Spinal cord (tissue), 10 donors: Measurements from ENCODE around the gene SEMA6A. TPM values are rescaled to one million over a fixed set of nuclear protein-coding genes. Genes with fewer than 3 reads are reported as not detected.

Experiments used
- DNase-seq, 6 donors: peaks; one replicate each; pipeline versions ENCODE4 v3.0.0 to v3.0.0-alpha.2; 2013 to 2015; ENCODE audit warnings: low spot score in 6 of 6, low read depth in 4 of 6
- H3K27ac ChIP-seq: one replicate; pipeline ENCODE4 v1.5.1; 2013; ENCODE audit warnings: low read depth, low read length, control low read depth
- H3K27me3 ChIP-seq: one replicate; pipeline ENCODE4 v1.6.1; 2013; ENCODE audit warnings: low read length; ENCODE audit not compliant: control insufficient read depth, insufficient read depth
- H3K36me3 ChIP-seq: one replicate; pipeline ENCODE4 v1.6.1; 2013; ENCODE audit warnings: low read length; ENCODE audit not compliant: control insufficient read depth, insufficient read depth
- H3K4me1 ChIP-seq: one replicate; pipeline ENCODE4 v1.6.1; 2013; ENCODE audit warnings: low read length; ENCODE audit not compliant: control insufficient read depth, insufficient read depth
- H3K4me3 ChIP-seq: one replicate; pipeline ENCODE4 v1.5.1; 2013; ENCODE audit warnings: low read depth, low read length, control low read depth
- H3K9me3 ChIP-seq: one replicate; pipeline ENCODE4 v1.6.1; 2013; ENCODE audit warnings: low read length; ENCODE audit not compliant: control insufficient read depth, insufficient read depth
- WGBS: methylation state at CpG from one replicate; pipeline ENCODE4 v1.1.5; 2013; ENCODE audit warnings: missing lambda C conversion rate; ENCODE audit not compliant: insufficient coverage; 5-methylcytosine and 5-hydroxymethylcytosine counted together
- long read RNA-seq, 4 donors: transcript quantifications; one replicate each; lab custom pipeline, GENCODE V29; 2026
- polyA plus RNA-seq, 2 donors: library from polyadenylated mRNA; unstranded; fragments of 120-200 nt; gene quantifications; one replicate each; pipeline ENCODE4 v1.2.1, GENCODE V29; 2013; ENCODE audit not compliant: insufficient read length in 2 of 2
- total RNA-seq, 2 donors: library from RNA; depleted of rRNA in 1 of 2; stranded (reverse); fragments of 120-200 nt in 1 of 2; fragments of >200 nt in 1 of 2; gene quantifications; one replicate each; pipeline versions ENCODE4 v1.2.3 to v1.2.4, GENCODE V29; 2013 to 2014
- donor health status: healthy.

Gene SEMA6A, protein sequence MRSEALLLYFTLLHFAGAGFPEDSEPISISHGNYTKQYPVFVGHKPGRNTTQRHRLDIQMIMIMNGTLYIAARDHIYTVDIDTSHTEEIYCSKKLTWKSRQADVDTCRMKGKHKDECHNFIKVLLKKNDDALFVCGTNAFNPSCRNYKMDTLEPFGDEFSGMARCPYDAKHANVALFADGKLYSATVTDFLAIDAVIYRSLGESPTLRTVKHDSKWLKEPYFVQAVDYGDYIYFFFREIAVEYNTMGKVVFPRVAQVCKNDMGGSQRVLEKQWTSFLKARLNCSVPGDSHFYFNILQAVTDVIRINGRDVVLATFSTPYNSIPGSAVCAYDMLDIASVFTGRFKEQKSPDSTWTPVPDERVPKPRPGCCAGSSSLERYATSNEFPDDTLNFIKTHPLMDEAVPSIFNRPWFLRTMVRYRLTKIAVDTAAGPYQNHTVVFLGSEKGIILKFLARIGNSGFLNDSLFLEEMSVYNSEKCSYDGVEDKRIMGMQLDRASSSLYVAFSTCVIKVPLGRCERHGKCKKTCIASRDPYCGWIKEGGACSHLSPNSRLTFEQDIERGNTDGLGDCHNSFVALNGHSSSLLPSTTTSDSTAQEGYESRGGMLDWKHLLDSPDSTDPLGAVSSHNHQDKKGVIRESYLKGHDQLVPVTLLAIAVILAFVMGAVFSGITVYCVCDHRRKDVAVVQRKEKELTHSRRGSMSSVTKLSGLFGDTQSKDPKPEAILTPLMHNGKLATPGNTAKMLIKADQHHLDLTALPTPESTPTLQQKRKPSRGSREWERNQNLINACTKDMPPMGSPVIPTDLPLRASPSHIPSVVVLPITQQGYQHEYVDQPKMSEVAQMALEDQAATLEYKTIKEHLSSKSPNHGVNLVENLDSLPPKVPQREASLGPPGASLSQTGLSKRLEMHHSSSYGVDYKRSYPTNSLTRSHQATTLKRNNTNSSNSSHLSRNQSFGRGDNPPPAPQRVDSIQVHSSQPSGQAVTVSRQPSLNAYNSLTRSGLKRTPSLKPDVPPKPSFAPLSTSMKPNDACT
- 10 to 100 TPM; 52.8 to 76.5 TPM for total RNA-seq
- 100 to 1,000 TPM; 120 to 135 TPM for polyA plus RNA-seq
- long read RNA-seq, donor 1, full-length matches to known transcripts, result 14 of 34 reads
- long read RNA-seq, donor 1, partial matches to known transcripts, result 20 of 34 reads
- long read RNA-seq, donor 1, other reads (novel, unspliced or antisense), result 0 of 34 reads
- long read RNA-seq, donor 2, full-length matches to known transcripts, result 3 of 3 reads
- long read RNA-seq, donor 2, partial matches to known transcripts, result 0 of 3 reads
- long read RNA-seq, donor 2, other reads (novel, unspliced or antisense), result 0 of 3 reads
- long read RNA-seq, donor 3, full-length matches to known transcripts, result 4 of 4 reads
- long read RNA-seq, donor 3, partial matches to known transcripts, result 0 of 4 reads
- long read RNA-seq, donor 3, other reads (novel, unspliced or antisense), result 0 of 4 reads
- long read RNA-seq, donor 4, partial matches to known transcripts, result 5 of 7 reads
- long read RNA-seq, donor 4, other reads (novel, unspliced or antisense), result 0 of 7 reads

DNA sequence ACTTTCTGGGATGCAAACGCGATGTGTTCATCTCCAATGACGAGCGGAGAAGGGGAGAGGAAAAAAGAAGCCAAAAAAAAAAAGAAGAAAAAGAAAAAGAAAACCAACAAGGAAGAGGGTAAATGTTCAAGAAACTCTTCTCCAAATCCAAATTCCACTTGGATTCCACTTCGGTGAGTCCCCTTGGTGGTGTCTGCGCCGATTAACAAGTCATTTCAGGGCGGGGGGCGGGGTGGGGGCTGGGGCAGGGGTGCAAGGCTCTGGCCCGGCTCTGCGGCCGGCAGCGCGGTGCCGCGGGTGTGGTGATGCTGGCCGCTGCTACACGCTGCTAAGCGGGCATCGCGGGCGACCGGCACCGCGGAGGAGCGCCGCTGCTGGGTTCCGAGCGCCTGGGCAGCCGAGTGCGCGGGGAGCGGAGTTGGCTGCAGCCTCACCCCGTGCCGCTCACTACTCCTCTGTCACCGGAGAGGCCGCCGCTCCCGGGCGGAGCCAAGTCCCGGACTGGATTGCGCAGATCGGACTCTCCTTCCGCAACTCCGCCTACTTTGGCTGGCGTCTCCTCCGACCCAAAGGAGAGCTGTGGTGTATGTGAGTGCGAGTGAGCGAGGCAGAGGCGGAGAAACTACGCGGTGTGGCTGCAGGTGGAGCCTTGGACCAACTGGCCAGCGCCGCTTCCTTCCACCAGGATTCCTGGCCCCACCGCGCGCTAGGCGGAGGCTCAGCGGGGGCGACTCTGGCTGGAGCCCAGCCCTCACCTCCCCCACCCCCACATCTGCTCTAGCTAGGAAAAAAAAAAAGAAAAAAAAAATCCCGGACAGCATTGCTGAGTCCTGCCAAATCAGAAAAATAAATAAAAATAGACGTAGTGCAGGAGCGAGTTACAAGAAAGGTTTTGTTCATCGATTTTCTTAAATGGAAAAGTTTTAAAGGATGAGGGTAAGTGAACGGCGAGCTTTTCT, at the start of gene SEMA6A:
Gene SEMA6A (minus strand): TSS at position 457 of the 959 bp plus-strand sequence. CDS start 69,879 bp downstream, outside the sequence.
- under 1% methylated on average over 54 of the region's 66 CpGs for WGBS
- H3K9me3 ChIP-seq, result no peaks in the 10 kb centered on the region

DNA sequence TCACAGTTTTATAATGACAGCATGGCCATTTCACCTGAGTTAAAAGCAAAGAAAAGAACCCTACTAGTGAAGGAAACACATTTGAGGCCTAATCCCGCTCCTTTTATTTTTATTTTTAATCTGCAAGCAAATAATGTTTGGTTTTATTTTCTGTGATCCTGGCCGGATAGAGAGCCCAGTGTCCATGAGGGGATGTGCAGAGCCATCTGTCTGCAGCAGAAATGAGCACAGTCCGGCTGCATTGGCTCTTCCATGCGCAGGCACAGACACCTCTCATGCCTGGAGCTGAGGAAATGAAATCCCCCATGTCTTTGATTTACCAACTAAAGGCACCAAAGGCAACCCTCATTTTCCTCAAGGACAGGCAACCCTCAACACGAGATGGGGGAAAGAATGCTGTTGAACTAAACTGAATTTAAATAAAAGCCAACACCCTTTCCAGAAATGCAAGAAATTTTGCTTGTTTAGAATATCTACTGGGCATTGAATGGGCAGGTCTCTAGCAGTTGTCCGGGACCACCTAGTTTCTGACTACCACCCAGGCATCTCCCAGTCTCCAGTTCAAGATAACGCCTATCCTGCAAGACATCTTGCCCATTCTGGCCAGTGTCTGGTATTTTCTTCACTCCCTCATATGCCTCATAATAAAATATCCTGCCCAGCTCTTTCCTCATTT, 47.9 kb upstream of the SEMA6A start:
- Histone ChIP-seq H3K9me3 (no peaks in the 10 kb centered on the region), H3K27ac (no peak overlapping the region), H3K4me3 (no peak overlapping the region), H3K27me3 (no peaks in the 10 kb centered on the region), H3K36me3 (no peaks in the 10 kb centered on the region), H3K4me1 (peaks cover 4% of the 10 kb centered on the region)
- DNase-seq, result peak in 2 of 6 donors; percentile 12 to 44
- 74% methylated on average over 5 of the region's 7 CpGs for WGBS

More for the DNA sequence above, at the start of gene SEMA6A:
- Histone ChIP-seq H3K27ac (peak within 1 kb of the TSS; percentile 88), H3K4me3 (peak within 1 kb of the TSS; percentile 93), H3K4me1 (peaks cover 7% of the 10 kb centered on the region), H3K27me3 (no peaks in the 10 kb centered on the region), H3K36me3 (no peaks in the 10 kb centered on the region)
- DNase-seq, result peak; percentile 87 to 98 (median 93)

DNA sequence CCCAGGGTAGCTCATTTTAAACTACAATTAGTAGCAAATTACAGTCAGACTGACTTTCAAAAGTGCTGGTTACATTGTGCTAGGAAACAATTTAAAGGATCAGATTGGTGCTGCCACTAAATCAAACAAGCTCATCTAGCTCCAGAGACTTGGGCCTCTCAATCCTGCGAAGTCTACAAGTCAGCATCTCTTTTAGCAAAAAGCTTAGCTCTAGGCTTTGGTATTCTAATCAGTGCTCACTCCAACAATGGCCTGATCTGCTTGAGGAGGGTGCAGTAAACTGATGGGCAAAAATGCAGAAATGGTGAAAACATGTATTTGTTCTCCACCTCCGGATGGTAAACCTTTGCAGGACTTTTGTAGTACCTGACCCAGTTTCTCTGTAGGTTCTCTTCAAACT, 47.0 kb upstream of the SEMA6A start:
- DNase-seq, result no peak
- H3K27ac ChIP-seq, result no peak overlapping the region
- WGBS, result 53% methylated on average over 2 of the region's 2 CpGs
- peaks cover 4% of the 10 kb centered on the region for H3K4me1 ChIP-seq
- no peaks in the 10 kb centered on the region for H3K36me3 ChIP-seq
- H3K9me3 ChIP-seq, result no peaks in the 10 kb centered on the region
- H3K27me3 ChIP-seq, result no peaks in the 10 kb centered on the region
- H3K4me3 ChIP-seq, result no peak overlapping the region

DNA sequence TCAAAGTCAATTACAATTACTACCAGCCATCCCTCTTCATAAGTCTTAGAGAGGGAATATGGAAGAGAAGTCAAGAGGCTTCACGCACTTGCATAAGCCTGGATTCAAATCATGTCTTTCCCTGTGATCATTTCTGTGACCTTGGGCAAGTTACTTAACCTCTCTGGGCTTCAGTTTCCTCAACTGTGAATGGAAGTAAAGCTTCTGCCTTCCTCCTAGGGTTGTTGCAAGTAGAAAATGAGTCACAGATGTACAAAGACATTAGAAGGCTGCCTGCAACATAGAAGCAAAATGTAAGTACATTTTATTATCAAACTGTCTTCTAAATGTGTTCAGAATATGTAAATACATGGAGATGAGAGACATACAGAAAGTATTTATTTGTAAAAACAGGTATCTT, 42.3 kb upstream of the SEMA6A start:
- WGBS, result no CpG with 5 or more reads among the region's 1 CpG
- peak in 1 of 6 donors; percentile 30 for DNase-seq
- Histone ChIP-seq H3K27me3 (no peaks in the 10 kb centered on the region), H3K27ac (no peak overlapping the region), H3K36me3 (no peaks in the 10 kb centered on the region), H3K4me3 (no peak overlapping the region), H3K4me1 (peaks cover 10% of the 10 kb centered on the region), H3K9me3 (no peaks in the 10 kb centered on the region)

DNA sequence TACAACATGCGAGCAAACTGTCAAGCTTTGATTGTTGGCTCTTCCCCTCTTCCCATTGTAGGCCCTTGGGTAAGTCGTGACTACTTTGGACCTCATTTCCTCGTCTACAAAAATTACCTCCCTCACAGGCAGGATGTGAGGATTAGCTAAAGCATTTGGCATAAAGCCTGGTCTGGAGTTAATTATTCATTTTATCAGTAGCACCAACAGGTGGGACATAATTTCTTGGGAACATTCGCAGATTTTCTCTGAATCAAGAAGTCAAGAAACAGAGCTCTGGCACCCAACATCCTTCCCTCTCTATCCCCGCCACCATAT, 39.9 kb upstream of the SEMA6A start:
- no CpG with 5 or more reads among the region's 5 CpGs for WGBS
- Histone ChIP-seq H3K27ac (no peak overlapping the region), H3K4me3 (no peak overlapping the region), H3K36me3 (no peaks in the 10 kb centered on the region), H3K9me3 (no peaks in the 10 kb centered on the region), H3K27me3 (no peaks in the 10 kb centered on the region), H3K4me1 (peaks cover 10% of the 10 kb centered on the region)
- DNase-seq, result no peak

DNA sequence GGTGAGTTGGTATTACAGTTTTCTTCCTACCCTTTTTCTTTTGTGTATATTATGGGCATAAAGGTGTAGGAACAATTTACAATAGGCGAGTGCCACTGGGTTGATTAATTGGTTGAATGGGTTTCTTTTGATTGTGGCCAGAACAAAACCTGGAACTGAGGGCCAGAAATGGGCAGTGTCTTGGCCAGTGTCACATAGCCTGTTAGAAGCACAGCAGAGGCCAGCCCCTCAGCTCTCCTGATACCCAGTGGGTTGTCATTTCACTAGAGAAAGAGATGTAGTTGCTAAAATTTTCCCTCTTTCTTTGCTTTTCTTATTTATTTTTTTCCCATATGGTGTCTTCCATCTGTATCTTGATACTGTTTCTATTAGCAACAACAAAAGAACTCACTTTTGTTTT, 38.8 kb upstream of the SEMA6A start:
- Histone ChIP-seq H3K4me1 (peaks cover 10% of the 10 kb centered on the region), H3K36me3 (no peaks in the 10 kb centered on the region), H3K27ac (no peak overlapping the region), H3K9me3 (no peaks in the 10 kb centered on the region), H3K4me3 (no peak overlapping the region), H3K27me3 (no peaks in the 10 kb centered on the region)
- 50% methylated on average over 1 of the region's 1 CpG for WGBS
- peak in 1 of 6 donors; percentile 38 for DNase-seq

DNA sequence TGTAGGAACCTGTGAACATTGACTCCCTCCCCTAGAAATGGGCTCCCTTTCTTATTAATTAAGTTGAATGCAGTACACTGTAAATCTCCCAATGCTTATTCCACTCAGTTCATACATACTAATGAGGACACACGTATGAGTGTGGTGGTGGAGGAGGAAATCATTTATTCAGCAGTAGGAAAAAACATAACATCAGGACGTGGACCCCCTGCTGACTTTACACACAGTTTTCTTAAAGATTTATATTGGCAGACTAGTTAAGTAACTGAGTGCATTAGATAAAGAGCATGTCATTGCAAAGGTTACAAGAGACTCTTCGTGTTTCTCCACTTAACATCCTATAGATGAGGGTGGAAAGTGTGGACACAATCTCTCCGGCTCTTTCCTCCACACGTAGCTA, 37.8 kb upstream of the SEMA6A start:
- Histone ChIP-seq H3K36me3 (no peaks in the 10 kb centered on the region), H3K4me1 (peaks cover 10% of the 10 kb centered on the region), H3K27me3 (no peaks in the 10 kb centered on the region), H3K4me3 (no peak overlapping the region), H3K9me3 (no peaks in the 10 kb centered on the region), H3K27ac (no peak overlapping the region)
- WGBS, result no CpG with 5 or more reads among the region's 5 CpGs
- no peak for DNase-seq
